ENCODE data around the gene UVRAG. TPM values are rescaled to one million over a fixed set of nuclear protein-coding genes. Genes with fewer than 3 reads are reported as not detected.

UVRAG gene
- total and polyA plus RNA-seq, 2 of the 4 experiments (the other 2 are of a cell fraction), result 5.6 to 10.9 TPM

DNA sequence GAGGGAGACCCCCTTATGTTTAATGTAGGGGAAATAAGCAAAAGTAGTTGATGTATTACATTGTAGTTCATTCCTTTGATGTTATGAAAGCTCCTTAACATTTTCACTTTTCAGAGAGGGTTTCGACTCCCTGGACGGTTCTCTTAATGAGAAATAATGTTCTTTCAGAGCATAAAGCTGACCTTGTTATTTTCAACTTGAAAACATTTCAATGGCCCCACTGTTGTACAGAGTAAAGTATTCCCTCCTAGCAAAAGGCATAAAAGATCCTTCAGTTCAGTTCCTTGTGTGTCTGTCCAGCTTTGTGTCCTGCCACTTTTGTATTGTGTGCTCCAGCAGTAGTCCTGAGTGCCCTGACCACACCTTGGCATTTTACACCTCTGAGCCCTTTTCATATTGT, 63.9 kb downstream of the UVRAG start:
- CTCF ChIA-PET, result no interaction called here
- no CpG with 5 or more reads among the region's 2 CpGs for WGBS, 2 experiments (ENCODE audit: extremely low coverage in 2 of 2, insufficient read length in 1 of 2)

More for the DNA sequence above, 63.9 kb downstream of the UVRAG start:
- Histone ChIP-seq H2BK120ac (ENCODE audit: low read depth, low read length) (no peak overlapping the region), H3K9me3 (ENCODE audit: control insufficient read depth, insufficient read depth, low read length) (no peaks in the 10 kb centered on the region), H3K27me3 (ENCODE audit: control insufficient read depth, insufficient read depth, low read length) (no peaks in the 10 kb centered on the region), H2AFZ (replicated peaks; ENCODE audit: low read length, poor library complexity) (no peak overlapping the region), H2BK5ac (ENCODE audit: low read depth, low read length, poor library complexity, severe bottlenecking) (no peak overlapping the region), H3K27ac (ENCODE audit: insufficient read depth, low read length) (no peak overlapping the region), H2AK5ac (ENCODE audit: low read depth, low read length) (no peak overlapping the region), H3K4me3 (ENCODE audit: insufficient read depth, low read depth, low read length) (no peak overlapping the region), H3K4me1 (ENCODE audit: control insufficient read depth, insufficient read depth, low read length) (no peaks in the 10 kb centered on the region), H3K9ac (ENCODE audit: low read depth, low read length) (no peak overlapping the region), H2BK20ac (ENCODE audit: low read depth, low read length) (no peak overlapping the region), H4K20me1 (ENCODE audit: insufficient read depth, low read length) (no peaks in the 10 kb centered on the region; the same call in 1 of the 2 replicates), H3K4ac (ENCODE audit: low read depth, low read length) (no peak overlapping the region), H3K36me3 (ENCODE audit: control insufficient read depth, insufficient read depth, low read length) (peaks cover 1% of the 10 kb centered on the region; the same call in 1 of the 2 replicates), H4K91ac (ENCODE audit: insufficient read depth, low read depth, low read length) (no peak overlapping the region), H4K5ac (ENCODE audit: low read depth, low read length) (no peak overlapping the region), H3K23ac (ENCODE audit: low read depth, low read length) (no peak overlapping the region), H3K14ac (replicated peaks; ENCODE audit: low read depth, low read length) (no peak overlapping the region), H4K8ac (ENCODE audit: low read depth in 2 of 2, low read length in 2 of 2) (no peak overlapping the region), H2BK15ac (ENCODE audit: low read depth, low read length) (no peak overlapping the region), H3K4me2 (ENCODE audit: low read depth, low read length) (no peak overlapping the region), H2AK9ac (replicated peaks; ENCODE audit: low read depth, low read length, poor library complexity) (no peak overlapping the region), H3K56ac (ENCODE audit: extremely low read depth, insufficient read depth, low read length) (no peak overlapping the region), H3K18ac (ENCODE audit: low read depth, low read length) (no peak overlapping the region), H3K79me1 (ENCODE audit: low read depth in 1 of 2, low read length in 2 of 2) (0 out of 4 replicates have a peak, but pooled peaks cover 0 to 4% of the 10 kb centered on the region in 2 experiments), H3K9me1 (ENCODE audit: insufficient read depth, low read length) (no peaks in the 10 kb centered on the region)
- ATAC-seq (ENCODE audit: low read depth) (no peak), DNase-seq (no peak)
- in situ Hi-C loops (cut with MboI; ENCODE audit: low sequenced_read_pairs) (no loop called here), intact Hi-C loops (cut with micrococcal nuclease) (no loop called here), dilution Hi-C loops (cut with HindIII; ENCODE audit: low sequenced_read_pairs, unreplicated experiment) (no loop called here)
- BruUV-seq (replicated peaks), result no TSS peak
- POLR2A ChIA-PET (ENCODE audit: unreplicated experiment), result interaction anchor here (0.6 kb wide), 1 partner anchor 14 kb away, joined by 4 read pairs; no protein-coding TSS in a partner anchor
- TF ChIP-seq BHLHE40 (IDR thresholded peaks at IDR 0.05; ENCODE audit: low read depth, low read length), result no peak

Measured in IMR-90 (cell line).